Retinal pigment epithelial cell (primary cell): ENCODE results near the gene FMNL1.
A peak's percentile ranks its signal among the peaks of the same experiment; 100 is the strongest.

Experiments
- DNase-seq: peaks from one replicate; pipeline ENCODE4 v3.0.0-alpha.2; 2010; ENCODE audit warnings: low read depth
- H3K4me3 ChIP-seq: 2 replicates; pipeline ENCODE4 v1.5.1; 2011; ENCODE audit warnings: mild to moderate bottlenecking, low read length, control low read depth, moderate library complexity
- TF ChIP-seq, protein P1 (sequence below): conservative IDR thresholded peaks from 2 replicates; pipeline ENCODE4 v1.5.1; 2011; ENCODE audit warnings: low read depth, low read length, control low read depth, inconsistent platforms

The FMNL1 gene

DNA sequence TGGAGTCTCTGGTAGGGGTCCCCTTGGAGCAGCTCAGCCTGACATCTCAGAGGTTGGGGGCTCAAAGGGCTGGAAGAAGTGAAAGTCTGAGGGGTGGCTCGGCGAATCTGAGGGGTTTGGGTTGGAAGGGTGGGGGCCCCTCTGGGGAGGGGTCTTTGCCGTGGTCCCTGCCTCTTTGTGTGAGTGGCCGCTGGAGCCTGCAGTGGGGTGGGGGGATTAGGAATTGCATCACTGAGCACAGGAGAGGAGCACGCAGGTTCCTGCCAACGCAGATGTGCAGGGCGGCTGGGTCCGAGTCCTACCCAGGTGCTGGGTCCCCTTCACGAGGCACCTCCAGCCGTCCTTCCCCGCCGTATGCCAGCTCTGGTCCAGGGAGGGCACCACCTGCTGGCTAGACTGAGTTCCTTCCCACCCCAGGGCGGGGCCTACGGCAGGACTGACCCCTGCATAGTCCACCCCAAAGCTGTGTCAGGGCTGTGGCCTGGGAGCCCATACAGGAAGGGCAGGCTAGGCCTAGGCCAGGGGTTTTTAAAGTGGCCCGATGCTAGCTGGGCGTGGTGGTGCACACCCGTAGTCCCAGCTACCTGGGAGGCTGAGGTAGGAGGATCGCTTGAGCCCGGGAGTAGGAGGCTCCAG is 9.9 kb downstream of the FMNL1 start:
- DNase-seq, result no peak
- TF ChIP-seq, protein P1, sequence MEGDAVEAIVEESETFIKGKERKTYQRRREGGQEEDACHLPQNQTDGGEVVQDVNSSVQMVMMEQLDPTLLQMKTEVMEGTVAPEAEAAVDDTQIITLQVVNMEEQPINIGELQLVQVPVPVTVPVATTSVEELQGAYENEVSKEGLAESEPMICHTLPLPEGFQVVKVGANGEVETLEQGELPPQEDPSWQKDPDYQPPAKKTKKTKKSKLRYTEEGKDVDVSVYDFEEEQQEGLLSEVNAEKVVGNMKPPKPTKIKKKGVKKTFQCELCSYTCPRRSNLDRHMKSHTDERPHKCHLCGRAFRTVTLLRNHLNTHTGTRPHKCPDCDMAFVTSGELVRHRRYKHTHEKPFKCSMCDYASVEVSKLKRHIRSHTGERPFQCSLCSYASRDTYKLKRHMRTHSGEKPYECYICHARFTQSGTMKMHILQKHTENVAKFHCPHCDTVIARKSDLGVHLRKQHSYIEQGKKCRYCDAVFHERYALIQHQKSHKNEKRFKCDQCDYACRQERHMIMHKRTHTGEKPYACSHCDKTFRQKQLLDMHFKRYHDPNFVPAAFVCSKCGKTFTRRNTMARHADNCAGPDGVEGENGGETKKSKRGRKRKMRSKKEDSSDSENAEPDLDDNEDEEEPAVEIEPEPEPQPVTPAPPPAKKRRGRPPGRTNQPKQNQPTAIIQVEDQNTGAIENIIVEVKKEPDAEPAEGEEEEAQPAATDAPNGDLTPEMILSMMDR, result peak; percentile 67
- H3K4me3 ChIP-seq, result no peak overlapping the region

DNA sequence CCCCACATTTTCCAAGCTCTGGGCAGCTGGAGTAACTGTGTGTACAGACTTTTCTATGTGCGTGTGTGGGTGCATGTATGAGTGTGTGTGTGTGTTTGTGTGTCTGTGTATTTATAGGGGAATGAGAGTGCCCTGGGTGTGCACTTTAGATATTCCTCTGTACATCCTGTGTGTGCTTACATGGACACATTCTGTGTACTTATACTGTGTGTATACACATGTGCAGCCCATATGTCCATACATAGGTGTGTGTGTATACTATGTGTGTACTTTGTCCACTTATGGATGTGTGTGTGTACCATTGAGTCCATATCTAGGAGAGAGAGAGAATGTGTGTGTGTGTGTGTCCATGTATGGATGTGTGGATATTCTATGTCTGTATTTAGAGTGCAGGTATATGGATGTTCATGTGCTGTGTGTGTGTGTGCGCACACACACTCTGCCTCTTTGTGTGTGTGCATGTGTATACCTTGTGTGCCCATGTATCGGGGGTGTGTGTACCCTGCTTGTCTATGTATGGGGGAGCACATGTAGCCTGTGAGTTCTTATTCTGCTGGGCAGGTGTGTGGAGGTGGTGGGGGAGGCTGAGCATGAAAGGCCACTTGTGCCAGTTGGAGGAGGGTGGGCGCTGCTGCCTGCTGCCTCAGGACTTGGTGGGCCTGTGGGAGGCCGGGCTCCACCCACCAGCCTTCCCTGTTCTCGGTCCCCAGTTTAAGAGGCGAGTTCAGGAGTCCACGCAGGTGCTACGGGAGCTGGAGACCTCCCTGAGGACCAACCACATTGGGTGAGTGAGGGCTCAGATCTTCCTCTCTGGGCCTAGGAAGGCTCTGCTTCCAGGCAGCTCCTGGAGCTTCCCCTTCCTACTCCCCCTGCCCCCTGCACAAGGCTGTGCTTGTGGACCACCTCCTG is 11.1 kb downstream of the FMNL1 start:
- no peak overlapping the region for H3K4me3 ChIP-seq

DNA sequence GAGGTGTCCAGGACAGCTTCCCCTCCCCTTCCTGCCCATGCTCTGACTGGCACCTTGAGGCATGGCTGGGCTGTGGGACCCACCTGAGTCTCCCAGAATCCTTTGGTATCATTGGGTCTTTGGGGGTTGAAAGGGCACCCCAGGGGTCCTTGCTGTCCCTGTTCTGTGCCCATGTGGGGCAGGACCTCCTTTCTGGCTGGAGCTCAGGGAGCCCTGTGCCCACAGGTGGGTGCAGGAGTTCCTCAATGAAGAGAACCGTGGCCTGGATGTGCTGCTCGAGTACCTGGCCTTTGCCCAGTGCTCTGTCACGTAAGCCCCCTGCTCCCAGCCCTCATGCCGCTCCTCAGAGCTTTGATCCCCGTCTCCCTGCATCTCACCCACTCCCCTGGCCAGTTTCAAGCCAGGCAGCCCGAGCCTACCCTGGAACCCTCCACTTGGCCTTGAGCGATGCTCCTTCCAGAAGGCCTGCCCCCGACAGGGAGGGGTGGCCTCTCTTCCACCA is 11.8 kb downstream of the FMNL1 start:
- TF ChIP-seq, protein P1, result no peak
- H3K4me3 ChIP-seq, result no peak overlapping the region
- no peak for DNase-seq

More for the DNA sequence above, 11.1 kb downstream of the FMNL1 start:
- DNase-seq, result no peak
- TF ChIP-seq, protein P1, result no peak

DNA sequence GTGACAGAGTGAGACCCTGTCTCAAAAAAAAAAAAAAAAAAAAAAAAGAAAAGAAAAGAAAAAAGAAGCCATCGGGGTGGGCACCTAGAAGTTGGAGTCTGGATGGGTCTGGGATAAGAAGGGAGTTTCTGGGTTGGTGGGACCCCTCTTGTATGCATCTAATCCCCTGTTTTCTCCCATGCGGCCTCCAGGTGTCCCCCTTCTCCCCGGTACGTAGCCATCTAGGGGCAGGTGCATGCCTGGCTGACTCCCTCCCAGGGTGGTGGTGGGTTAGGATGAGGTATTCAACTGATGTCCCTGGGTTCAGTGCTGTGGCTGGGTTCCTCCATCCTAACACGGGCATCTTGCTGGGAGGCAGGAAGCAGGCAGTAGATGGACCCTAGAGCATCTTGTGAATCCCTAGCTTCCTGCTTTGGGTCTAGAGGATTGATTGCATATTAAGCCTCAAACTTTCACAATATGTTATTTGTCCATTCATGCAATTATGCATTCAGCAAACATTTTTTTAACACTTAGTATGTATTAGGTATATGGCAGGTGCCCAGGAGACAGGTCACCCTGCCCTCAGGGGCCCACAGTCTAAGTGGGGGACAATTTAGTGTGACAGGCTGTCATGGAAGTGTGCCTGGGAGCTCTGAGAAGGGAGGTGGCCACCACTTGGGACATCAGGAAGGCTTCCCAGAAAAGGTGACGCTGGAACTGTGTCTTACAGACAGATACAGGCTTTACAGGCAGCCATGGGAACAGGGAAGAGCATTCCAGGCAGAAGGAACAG is 13.1 kb downstream of the FMNL1 start:
- no peak overlapping the region for H3K4me3 ChIP-seq
- DNase-seq, result no peak
- TF ChIP-seq, protein P1, result peak; percentile 61

DNA sequence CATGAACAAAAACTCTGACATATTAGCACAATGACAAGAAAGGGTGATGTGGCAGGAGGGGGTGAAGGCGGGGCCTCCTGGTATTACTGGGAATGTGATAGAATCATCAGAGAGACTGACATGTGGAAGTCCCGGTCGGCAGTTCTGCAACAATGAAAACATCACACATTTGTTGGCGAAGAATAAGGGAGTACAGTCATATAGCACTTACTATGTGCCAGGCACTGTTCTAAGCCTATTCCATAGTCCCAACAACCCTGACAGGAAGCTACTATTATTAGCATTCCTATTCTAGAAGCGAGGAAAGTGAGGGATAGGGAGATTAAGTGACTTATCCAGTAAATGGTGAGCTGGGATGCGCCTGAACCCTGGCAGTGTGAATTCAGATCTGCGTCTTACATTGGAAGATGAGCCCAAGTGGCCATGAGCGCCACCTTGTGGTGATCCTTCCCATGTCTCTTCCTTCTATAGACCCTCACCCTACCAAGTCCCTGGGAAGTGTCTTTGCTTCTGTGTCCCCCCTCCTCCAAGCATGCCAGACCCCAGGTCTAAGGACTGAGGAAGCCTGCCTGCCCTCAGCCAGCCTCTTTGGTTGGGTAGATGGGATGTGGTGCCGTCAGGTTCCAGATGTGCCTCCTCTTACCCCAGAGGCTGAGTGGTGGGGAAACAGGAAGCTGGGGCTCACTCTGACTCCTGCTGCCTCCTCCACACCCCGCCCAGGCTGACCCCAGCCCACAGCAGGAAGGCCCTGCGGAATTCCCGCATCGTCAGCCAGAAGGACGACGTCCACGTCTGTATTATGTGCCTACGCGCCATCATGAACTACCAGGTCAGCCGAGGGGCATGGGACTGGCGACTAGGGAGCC is 14.0 kb downstream of the FMNL1 start:
- DNase-seq, result peak; percentile 23
- TF ChIP-seq, protein P1, result peak; percentile 87
- no peak overlapping the region for H3K4me3 ChIP-seq

DNA sequence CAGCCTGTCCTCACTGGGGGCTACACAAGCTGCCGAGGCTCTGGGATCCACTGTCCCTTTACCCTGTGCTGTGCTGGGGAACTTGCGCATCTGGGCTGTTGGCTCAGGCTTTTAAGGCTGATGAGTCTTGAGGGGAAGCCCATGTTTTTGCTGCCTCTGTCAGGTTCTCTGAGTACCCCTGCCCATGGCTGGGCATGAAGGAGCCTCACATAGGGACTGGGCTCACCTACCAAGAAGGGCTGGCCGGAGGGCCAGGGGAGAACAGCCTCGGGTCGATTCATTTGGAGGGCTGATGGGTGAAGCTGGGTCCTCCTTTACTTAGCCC is 14.6 kb downstream of the FMNL1 start:
- DNase-seq, result no peak
- TF ChIP-seq, protein P1, result no peak
- H3K4me3 ChIP-seq, result no peak overlapping the region
